Measurements from ENCODE around the gene CD160. TPM values are rescaled to one million over a fixed set of nuclear protein-coding genes. Genes with fewer than 3 reads are reported as not detected.
"Not testable (repeated sequence)": the region's sequence is repeated elsewhere in the genome, so short reads cannot be mapped to it uniquely, and the experiment has no call there.

The CD160 gene
- total and polyA plus RNA-seq, 2 experiments from 2014 or later = 0.33 TPM; not detected in 1

- no peaks in the 10 kb centered on the region for H3K9me3 ChIP-seq (ENCODE audit: low read depth)
- in situ Hi-C loops (cut with MboI) = loop anchor here (10.0 kb wide), 1 partner anchor 97 kb away; the partner anchor contains the start of gene PIAS3
- no peaks in the 10 kb centered on the region for H4K20me1 ChIP-seq (ENCODE audit: insufficient read depth)
- peaks cover 18% of the 10 kb centered on the region; the same call in 1 of the 2 replicates for H3K36me3 ChIP-seq (ENCODE audit: low read depth)
- WGBS, 2 experiments (ENCODE audit: low coverage in 1 of 2, low lambda C conversion rate in 2 of 2, missing lambda C conversion rate in 2 of 2) = 77% methylated on average over 2 of the region's 2 CpGs
- peaks cover 23% of the 10 kb centered on the region for H3F3A ChIP-seq (ENCODE audit: insufficient read depth)
- H3K27me3 ChIP-seq (replicated peaks; ENCODE audit: insufficient read depth) = no peaks in the 10 kb centered on the region
- H2AFZ ChIP-seq = no peak overlapping the region
- TF ChIP-seq EZH2 (IDR thresholded peaks at IDR 0.05; ENCODE audit: insufficient read depth, poor library complexity, severe bottlenecking) (no peak), EZH2phosphoT487 (IDR thresholded peaks at IDR 0.05; ENCODE audit: insufficient read depth, low read depth) (no peak)
- no peak overlapping the region for H3K4me3 ChIP-seq
- no peaks in the 10 kb centered on the region for H3K9me2 ChIP-seq (ENCODE audit: insufficient read depth)
- H3K4me2 ChIP-seq (ENCODE audit: unreplicated experiment) = no peak overlapping the region
- no peak overlapping the region for H3K9ac ChIP-seq
- H3K4me1 ChIP-seq (ENCODE audit: insufficient read depth) = peaks cover 7% of the 10 kb centered on the region
- H3K79me2 ChIP-seq (ENCODE audit: insufficient read depth) = peaks cover 88% of the 10 kb centered on the region
- H3K27ac ChIP-seq = no peak overlapping the region
- peak; percentile 35 for DNase-seq
Measured at GRCh38 chr1:145757420-145757819, 38.1 kb downstream of the CD160 start.

GRCh38 chr1:145758116-145758515 is 38.8 kb downstream of the CD160 start:
- WGBS, 2 experiments (ENCODE audit: low coverage in 1 of 2, low lambda C conversion rate in 2 of 2, missing lambda C conversion rate in 2 of 2) = 65 to 70% methylated on average over 1 of the region's 1 CpG
- peaks cover 91% of the 10 kb centered on the region for H3K79me2 ChIP-seq (ENCODE audit: insufficient read depth)
- peaks cover 18% of the 10 kb centered on the region; the same call in 1 of the 2 replicates for H3K36me3 ChIP-seq (ENCODE audit: low read depth)
- no peak overlapping the region for H3K4me3 ChIP-seq
- no peaks in the 10 kb centered on the region for H3K27me3 ChIP-seq (replicated peaks; ENCODE audit: insufficient read depth)
- H3K4me1 ChIP-seq (ENCODE audit: insufficient read depth) = no peaks in the 10 kb centered on the region
- no peaks in the 10 kb centered on the region for H3K9me2 ChIP-seq (ENCODE audit: insufficient read depth)
- H3K9me3 ChIP-seq (ENCODE audit: low read depth) = no peaks in the 10 kb centered on the region
- peaks cover 16% of the 10 kb centered on the region for H3F3A ChIP-seq (ENCODE audit: insufficient read depth)
- no peak overlapping the region for H3K9ac ChIP-seq
- in situ Hi-C loops (cut with MboI) = loop anchor here (10.0 kb wide), 1 partner anchor 97 kb away; the partner anchor contains the start of gene PIAS3
- no peak for DNase-seq
- H3K27ac ChIP-seq = no peak overlapping the region
- no peak overlapping the region for H2AFZ ChIP-seq
- TF ChIP-seq EZH2 (IDR thresholded peaks at IDR 0.05; ENCODE audit: insufficient read depth, poor library complexity, severe bottlenecking) = no peak
- TF ChIP-seq EZH2phosphoT487 (IDR thresholded peaks at IDR 0.05; ENCODE audit: insufficient read depth, low read depth) = no peak
- no peaks in the 10 kb centered on the region for H4K20me1 ChIP-seq (ENCODE audit: insufficient read depth)
- H3K4me2 ChIP-seq (ENCODE audit: unreplicated experiment) = no peak overlapping the region

GRCh38 chr1:145758575-145758974 is 39.3 kb downstream of the CD160 start:
- peaks cover 18% of the 10 kb centered on the region; the same call in 1 of the 2 replicates for H3K36me3 ChIP-seq (ENCODE audit: low read depth)
- no peak overlapping the region for H3K9ac ChIP-seq
- no peak for TF ChIP-seq EZH2phosphoT487 (IDR thresholded peaks at IDR 0.05; ENCODE audit: insufficient read depth, low read depth)
- no peak for TF ChIP-seq EZH2 (IDR thresholded peaks at IDR 0.05; ENCODE audit: insufficient read depth, poor library complexity, severe bottlenecking)
- H3K4me2 ChIP-seq (ENCODE audit: unreplicated experiment) = no peak overlapping the region
- H3K9me3 ChIP-seq (ENCODE audit: low read depth) = no peaks in the 10 kb centered on the region
- no peaks in the 10 kb centered on the region for H3K27me3 ChIP-seq (replicated peaks; ENCODE audit: insufficient read depth)
- H3K9me2 ChIP-seq (ENCODE audit: insufficient read depth) = no peaks in the 10 kb centered on the region
- no peak for DNase-seq
- no peaks in the 10 kb centered on the region for H3K4me1 ChIP-seq (ENCODE audit: insufficient read depth)
- WGBS, 2 experiments (ENCODE audit: low coverage in 1 of 2, low lambda C conversion rate in 2 of 2, missing lambda C conversion rate in 2 of 2) = 50 to 79% methylated on average over 1 of the region's 1 CpG
- no peak overlapping the region for H3K27ac ChIP-seq
- no peak overlapping the region for H2AFZ ChIP-seq
- in situ Hi-C loops (cut with MboI) = loop anchor here (10.0 kb wide), 1 partner anchor 96 kb away; the partner anchor contains the start of gene PIAS3
- H4K20me1 ChIP-seq (ENCODE audit: insufficient read depth) = no peaks in the 10 kb centered on the region
- H3K79me2 ChIP-seq (ENCODE audit: insufficient read depth) = peaks cover 91% of the 10 kb centered on the region
- H3F3A ChIP-seq (ENCODE audit: insufficient read depth) = peaks cover 11% of the 10 kb centered on the region; the same call in 1 of the 2 replicates
- no peak overlapping the region for H3K4me3 ChIP-seq

GRCh38 chr1:145759721-145760120 is 40.4 kb downstream of the CD160 start:
- Histone ChIP-seq H3F3A (ENCODE audit: insufficient read depth) (peaks cover 9% of the 10 kb centered on the region; the same call in 1 of the 2 replicates), H3K9ac (no peak overlapping the region), H3K4me3 (no peak overlapping the region), H3K4me2 (ENCODE audit: unreplicated experiment) (no peak overlapping the region), H3K27me3 (replicated peaks; ENCODE audit: insufficient read depth) (no peaks in the 10 kb centered on the region), H3K79me2 (ENCODE audit: insufficient read depth) (peaks cover 80% of the 10 kb centered on the region), H3K27ac (no peak overlapping the region), H3K9me3 (ENCODE audit: low read depth) (no peaks in the 10 kb centered on the region), H3K9me2 (ENCODE audit: insufficient read depth) (no peaks in the 10 kb centered on the region), H3K36me3 (ENCODE audit: low read depth) (peaks cover 18% of the 10 kb centered on the region; the same call in 1 of the 2 replicates), H2AFZ (no peak overlapping the region), H4K20me1 (ENCODE audit: insufficient read depth) (no peaks in the 10 kb centered on the region), H3K4me1 (ENCODE audit: insufficient read depth) (no peaks in the 10 kb centered on the region)
- TF ChIP-seq EZH2 (IDR thresholded peaks at IDR 0.05; ENCODE audit: insufficient read depth, poor library complexity, severe bottlenecking) = no peak
- TF ChIP-seq EZH2phosphoT487 (IDR thresholded peaks at IDR 0.05; ENCODE audit: insufficient read depth, low read depth) = no peak
- WGBS, 2 experiments (ENCODE audit: low coverage in 1 of 2, low lambda C conversion rate in 2 of 2, missing lambda C conversion rate in 2 of 2) = 46 to 60% methylated on average over 1 of the region's 1 CpG
- in situ Hi-C loops (cut with MboI) = loop anchor here (10.0 kb wide), 1 partner anchor 95 kb away; the partner anchor contains the start of gene PIAS3
- no peak for DNase-seq

GRCh38 chr1:145760395-145760949 is 41.2 kb downstream of the CD160 start:
- H3K4me2 ChIP-seq (ENCODE audit: unreplicated experiment); H3K27ac ChIP-seq; in situ Hi-C loops (cut with MboI); H4K20me1 ChIP-seq (ENCODE audit: insufficient read depth); H3K4me1 ChIP-seq (ENCODE audit: insufficient read depth); H3K9ac ChIP-seq; H3K9me3 ChIP-seq (ENCODE audit: low read depth); H3K9me2 ChIP-seq (ENCODE audit: insufficient read depth); H2AFZ ChIP-seq; H3K27me3 ChIP-seq (replicated peaks; ENCODE audit: insufficient read depth); DNase-seq; H3K4me3 ChIP-seq; H3F3A ChIP-seq (ENCODE audit: insufficient read depth): not testable (repeated sequence)
- 100% methylated on average over 4 of the region's 4 CpGs for whole genome bisulfite sequencing, 2 experiments (ENCODE audit: low coverage in 1 of 2, low lambda C conversion rate in 2 of 2, missing lambda C conversion rate in 2 of 2)
- Histone ChIP-seq H3K79me2 (ENCODE audit: insufficient read depth) (peaks cover 72% of the 10 kb centered on the region), H3K36me3 (ENCODE audit: low read depth) (peaks cover 18% of the 10 kb centered on the region; the same call in 1 of the 2 replicates)

- H3K9ac ChIP-seq; H3K9me2 ChIP-seq (ENCODE audit: insufficient read depth); H3F3A ChIP-seq (ENCODE audit: insufficient read depth); H4K20me1 ChIP-seq (ENCODE audit: insufficient read depth); H3K4me3 ChIP-seq; H3K27me3 ChIP-seq (replicated peaks; ENCODE audit: insufficient read depth); H3K4me1 ChIP-seq (ENCODE audit: insufficient read depth); H3K9me3 ChIP-seq (ENCODE audit: low read depth); DNase-seq; H2AFZ ChIP-seq; in situ Hi-C loops (cut with MboI); H3K4me2 ChIP-seq (ENCODE audit: unreplicated experiment); H3K27ac ChIP-seq: not testable (repeated sequence)
- peaks cover 62% of the 10 kb centered on the region for H3K79me2 ChIP-seq (ENCODE audit: insufficient read depth)
- H3K36me3 ChIP-seq (ENCODE audit: low read depth) = peaks cover 18% of the 10 kb centered on the region; the same call in 1 of the 2 replicates
- WGBS, 2 experiments (ENCODE audit: low coverage in 1 of 2, low lambda C conversion rate in 2 of 2, missing lambda C conversion rate in 2 of 2) = 94 to 98% methylated on average over 11 of the region's 11 CpGs
Measured at GRCh38 chr1:145761498-145761897, 42.2 kb downstream of the CD160 start.

Data from GM23248 (cell line).